Vagina (tissue), 2 donors: Measurements from ENCODE around the gene TYW1.
"Not testable (repeated sequence)": the region's sequence is repeated elsewhere in the genome, so short reads cannot be mapped to it uniquely, and the experiment has no call there.

Experiments used
- POLR2A ChIP-seq, 2 donors: fragments of 450-650 bp; IDR thresholded peaks; one replicate each; pipeline ENCODE4 v1.6.1; 2017; ENCODE audit warnings: antibody characterized with exemption in 2 of 2, mild to moderate bottlenecking in 2 of 2, moderate library complexity in 2 of 2
- TF ChIP-seq, protein P1 (sequence below), 3 experiments: fragments of 450-650 bp in 2 of 3; fragments of 200-600 bp in 1 of 3; sonication (generic) in 1 of 3; IDR thresholded peaks; one replicate each; pipeline ENCODE4 v1.5.1; 2017 to 2019; ENCODE audit warnings: antibody characterized with exemption in 3 of 3, mild to moderate bottlenecking in 2 of 3, moderate library complexity in 2 of 3

DNA sequence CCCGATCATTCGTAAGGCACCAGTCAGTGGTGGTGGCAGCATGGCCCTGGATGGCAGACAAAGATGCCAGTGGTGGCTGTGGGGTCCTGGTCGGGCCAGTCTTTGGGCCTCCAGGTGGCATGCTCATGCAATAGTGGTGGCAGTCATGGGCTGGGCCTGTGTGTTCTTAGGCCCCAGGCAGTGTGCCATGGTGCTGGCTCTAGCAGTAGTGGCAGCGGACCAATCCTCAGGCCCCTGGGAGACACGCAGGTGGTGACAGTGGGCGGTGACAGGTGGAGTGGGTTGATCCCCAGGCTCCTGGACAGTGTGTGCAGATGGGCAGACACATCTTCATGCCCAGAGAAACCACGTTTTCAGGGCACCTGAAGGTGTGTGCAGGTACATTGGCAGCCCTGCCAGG is 159.4 kb downstream of the TYW1 start:
- TF ChIP-seq, protein P1, sequence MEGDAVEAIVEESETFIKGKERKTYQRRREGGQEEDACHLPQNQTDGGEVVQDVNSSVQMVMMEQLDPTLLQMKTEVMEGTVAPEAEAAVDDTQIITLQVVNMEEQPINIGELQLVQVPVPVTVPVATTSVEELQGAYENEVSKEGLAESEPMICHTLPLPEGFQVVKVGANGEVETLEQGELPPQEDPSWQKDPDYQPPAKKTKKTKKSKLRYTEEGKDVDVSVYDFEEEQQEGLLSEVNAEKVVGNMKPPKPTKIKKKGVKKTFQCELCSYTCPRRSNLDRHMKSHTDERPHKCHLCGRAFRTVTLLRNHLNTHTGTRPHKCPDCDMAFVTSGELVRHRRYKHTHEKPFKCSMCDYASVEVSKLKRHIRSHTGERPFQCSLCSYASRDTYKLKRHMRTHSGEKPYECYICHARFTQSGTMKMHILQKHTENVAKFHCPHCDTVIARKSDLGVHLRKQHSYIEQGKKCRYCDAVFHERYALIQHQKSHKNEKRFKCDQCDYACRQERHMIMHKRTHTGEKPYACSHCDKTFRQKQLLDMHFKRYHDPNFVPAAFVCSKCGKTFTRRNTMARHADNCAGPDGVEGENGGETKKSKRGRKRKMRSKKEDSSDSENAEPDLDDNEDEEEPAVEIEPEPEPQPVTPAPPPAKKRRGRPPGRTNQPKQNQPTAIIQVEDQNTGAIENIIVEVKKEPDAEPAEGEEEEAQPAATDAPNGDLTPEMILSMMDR (IDR thresholded peaks at IDR 0.05): not testable (repeated sequence)
- not testable (repeated sequence) for TF ChIP-seq POLR2A (IDR thresholded peaks at IDR 0.05)
